Tibial artery (tissue), 4 donors: Measurements from ENCODE around the gene AKAP13.

ENCODE experiments used
- DNase-seq, 2 donors: peaks; one replicate each; pipeline ENCODE4 v3.0.0-alpha.2; 2019
- H3K27ac ChIP-seq, 2 donors: fragments of 200-600 bp; sonication (generic) in 1 of 2; 1 replicate in 1 of 2; 2 replicates in 1 of 2; pipeline ENCODE4 v1.5.1; 2018 to 2019; ENCODE audit warnings: mild to moderate bottlenecking in 1 of 2
- H3K27me3 ChIP-seq, 2 donors: fragments of 200-600 bp; sonication (generic) in 1 of 2; one replicate each; pipeline versions ENCODE4 v1.5.1 to v1.6.0; 2016 to 2019
- H3K36me3 ChIP-seq, 3 donors: fragments of 200-600 bp; sonication (generic) in 2 of 3; one replicate each; pipeline ENCODE4 v1.5.1; 2016 to 2019; ENCODE audit warnings: mild to moderate bottlenecking in 2 of 3
- H3K4me1 ChIP-seq, 4 donors: fragments of 200-600 bp; sonication (generic) in 2 of 4; 1 replicate in 3 of 4; 2 replicates in 1 of 4; pipeline ENCODE4 v1.5.1; 2016 to 2019
- H3K4me3 ChIP-seq, 2 donors: fragments of 200-600 bp; sonication (generic) in 1 of 2; 1 replicate in 1 of 2; 2 replicates in 1 of 2; pipeline ENCODE4 v1.5.1; 2018 to 2019; ENCODE audit warnings: mild to moderate bottlenecking in 2 of 2
- H3K9me3 ChIP-seq, 3 donors: fragments of 200-600 bp; sonication (generic) in 1 of 3; one replicate each; pipeline ENCODE4 v1.5.1; 2016 to 2019
- CTCF ChIP-seq, 2 experiments: fragments of 200-600 bp in 1 of 2; fragments of 450-650 bp in 1 of 2; IDR thresholded peaks; one replicate each; pipeline ENCODE4 v1.5.1; 2017 to 2019; ENCODE audit warnings: antibody characterized with exemption in 2 of 2, mild to moderate bottlenecking in 1 of 2, moderate library complexity in 1 of 2
- intact Hi-C: fragments of 100-400 bp; cut with DNase I; formaldehyde crosslinking; loops from one replicate; pipeline ENCODE4 v1.15.0; 2023; ENCODE audit warnings: low total_unique reads

AKAP13 gene

GRCh38 chr15:85773970-85774369, 393.6 kb downstream of the AKAP13 start:
- Histone ChIP-seq H3K4me1 (peaks cover 0 to 28% (median 26%) of the 10 kb centered on the region in 4 donors), H3K27me3 (no peaks in the 10 kb centered on the region), H3K36me3 (peaks cover 0 to 6% (median 0%) of the 10 kb centered on the region in 3 donors), H3K4me3 (no peak overlapping the region), H3K9me3 (no peaks in the 10 kb centered on the region), H3K27ac (no peak overlapping the region)
- no peak for TF ChIP-seq CTCF (IDR thresholded peaks at IDR 0.05)
- DNase-seq = no peak
- intact Hi-C loops = no loop called here

- Histone ChIP-seq H3K27ac (no peak overlapping the region), H3K4me1 (peaks cover 0 to 4% (median 2%) of the 10 kb centered on the region in 4 donors), H3K27me3 (no peaks in the 10 kb centered on the region), H3K4me3 (no peak overlapping the region), H3K36me3 (no peaks in the 10 kb centered on the region), H3K9me3 (no peaks in the 10 kb centered on the region)
- intact Hi-C loops = no loop called here
- no peak for TF ChIP-seq CTCF (IDR thresholded peaks at IDR 0.05)
- DNase-seq = no peak
Measured at GRCh38 chr15:85777250-85778106, 397.1 kb downstream of the AKAP13 start.

GRCh38 chr15:85778107-85778776, 397.8 kb downstream of the AKAP13 start:
- H3K36me3 ChIP-seq = no peaks in the 10 kb centered on the region
- H3K27me3 ChIP-seq = no peaks in the 10 kb centered on the region
- no peak overlapping the region for H3K27ac ChIP-seq
- TF ChIP-seq CTCF (IDR thresholded peaks at IDR 0.05) = no peak
- intact Hi-C loops = no loop called here
- DNase-seq = no peak
- no peak overlapping the region for H3K4me3 ChIP-seq
- H3K4me1 ChIP-seq = no peaks in the 10 kb centered on the region
- H3K9me3 ChIP-seq = no peaks in the 10 kb centered on the region

- Histone ChIP-seq H3K9me3 (no peaks in the 10 kb centered on the region), H3K27ac (no peak overlapping the region), H3K36me3 (no peaks in the 10 kb centered on the region), H3K4me1 (no peaks in the 10 kb centered on the region), H3K4me3 (no peak overlapping the region), H3K27me3 (no peaks in the 10 kb centered on the region)
- TF ChIP-seq CTCF (IDR thresholded peaks at IDR 0.05) = no peak
- no peak for DNase-seq
- intact Hi-C loops = no loop called here
Measured at GRCh38 chr15:85779249-85779648, 398.8 kb downstream of the AKAP13 start.

- H3K9me3 ChIP-seq = no peaks in the 10 kb centered on the region
- H3K27me3 ChIP-seq = no peaks in the 10 kb centered on the region
- H3K4me3 ChIP-seq = no peak overlapping the region
- intact Hi-C loops = no loop called here
- DNase-seq = no peak
- H3K27ac ChIP-seq = no peak overlapping the region
- peaks cover 3 to 5% (median 3%) of the 10 kb centered on the region in 4 donors for H3K4me1 ChIP-seq
- TF ChIP-seq CTCF (IDR thresholded peaks at IDR 0.05) = no peak
- no peaks in the 10 kb centered on the region for H3K36me3 ChIP-seq
Measured at GRCh38 chr15:85780225-85780985, 400.0 kb downstream of the AKAP13 start.
